HepG2 (cell line): Measurements from ENCODE around the gene CORO7. TPM values are rescaled to one million over a fixed set of nuclear protein-coding genes. Genes with fewer than 3 reads are reported as not detected.
A peak's percentile ranks its signal among the peaks of the same experiment; 100 is the strongest.

Source experiments
- CCAR2 ChIP-seq: fragments of 200-400 bp; formaldehyde crosslinking; optimal IDR thresholded peaks from 2 replicates; pipeline ENCODE3; 2018; ENCODE audit warnings: low read depth, mild to moderate bottlenecking, low read length, moderate library complexity
- CEBPB ChIP-seq: IDR thresholded peaks from 2 replicates; pipeline ENCODE4 v1.6.1; 2011; ENCODE audit warnings: low read depth, low read length, improper control_type of control experiment, borderline replicate concordance
- FOXK2 ChIP-seq: fragments of 450-650 bp; IDR thresholded peaks from 2 replicates; pipeline ENCODE4 v1.6.1; 2016
- GATAD1 ChIP-seq: IDR thresholded peaks from 2 replicates; pipeline ENCODE4 v1.6.1; 2016; ENCODE audit warnings: missing genetic modification reagents, missing compliant biosample characterization
- POGZ ChIP-seq: sonication (generic); formaldehyde crosslinking; IDR thresholded peaks from 2 replicates; pipeline ENCODE4 v1.4.0; 2020; ENCODE audit warnings: mild to moderate bottlenecking, missing genetic modification reagents
- RXRA ChIP-seq: sonication (generic); formaldehyde crosslinking; IDR thresholded peaks from 2 replicates; pipeline ENCODE4 v1.5.1; 2020; ENCODE audit warnings: missing genetic modification reagents
- SP2 ChIP-seq: sonication (generic); formaldehyde crosslinking; IDR thresholded peaks from 2 replicates; pipeline ENCODE4 v1.5.1; 2020; ENCODE audit warnings: mild to moderate bottlenecking, missing genetic modification reagents
- ZBTB3 ChIP-seq: sonication (generic); formaldehyde crosslinking; IDR thresholded peaks from 2 replicates; pipeline ENCODE4 v1.4.0; 2020; ENCODE audit warnings: low read depth, mild to moderate bottlenecking, moderate library complexity, missing genetic modification reagents, borderline replicate concordance
- ZFP91 ChIP-seq: sonication (generic); formaldehyde crosslinking; IDR thresholded peaks from 2 replicates; pipeline ENCODE4 v1.9.0; 2022; ENCODE audit warnings: missing genetic modification reagents, mild to moderate bottlenecking, borderline replicate concordance
- ZFX ChIP-seq: sonication (generic); formaldehyde crosslinking; IDR thresholded peaks from 2 replicates; pipeline ENCODE4 v1.4.0; 2020; ENCODE audit warnings: mild to moderate bottlenecking, low read depth, missing genetic modification reagents, moderate library complexity
- ZNF44 ChIP-seq: sonication (generic); formaldehyde crosslinking; IDR thresholded peaks from 2 replicates; pipeline ENCODE4 v1.5.1; 2020; ENCODE audit warnings: mild to moderate bottlenecking, missing genetic modification reagents
- ZNF564 ChIP-seq: sonication (generic); formaldehyde crosslinking; IDR thresholded peaks from 2 replicates; pipeline ENCODE4 v1.8.1; 2023; ENCODE audit warnings: mild to moderate bottlenecking, missing genetic modification reagents
- ZNF646 ChIP-seq: sonication (generic); formaldehyde crosslinking; IDR thresholded peaks from 2 replicates; pipeline ENCODE4 v1.9.0; 2021; ENCODE audit warnings: mild to moderate bottlenecking, missing genetic modification reagents
- ZNF713 ChIP-seq: sonication (generic); formaldehyde crosslinking; IDR thresholded peaks from 2 replicates; pipeline ENCODE4 v1.4.0; 2020; ENCODE audit warnings: mild to moderate bottlenecking, missing genetic modification reagents
- ZNF788 ChIP-seq: sonication (generic); formaldehyde crosslinking; IDR thresholded peaks from 2 replicates; pipeline ENCODE4 v1.5.0; 2020; ENCODE audit warnings: mild to moderate bottlenecking, missing genetic modification reagents, borderline replicate concordance
- polyA plus RNA-seq, 8 experiments: library from polyadenylated mRNA; depleted of rRNA in 3 of 8; stranded (reverse) in 7 of 8; unstranded in 1 of 8; fragments of >200 nt; fragmentation: Illumina TruSeq in 4 of 8; extraction: Trizol in 4 of 8; gene quantifications; 2 replicates each; pipeline versions ENCODE4 v1.2.1 to v1.2.3, GENCODE V29; 2011 to 2016; ENCODE audit warnings: low read depth in 4 of 8, missing spikeins in 1 of 8, mixed read lengths in 1 of 8; ENCODE audit not compliant: insufficient read depth in 1 of 8
- total RNA-seq, 5 experiments: library from RNA; depleted of rRNA; stranded (reverse); fragments of >200 nt; fragmentation: Illumina TruSeq; extraction: Trizol; gene quantifications; 2 replicates each; pipeline ENCODE4 v1.2.3, GENCODE V29; 2016; ENCODE audit warnings: low read depth in 1 of 5
- TF ChIP-seq, protein P1 (sequence below): sonication (generic); formaldehyde crosslinking; IDR thresholded peaks from 2 replicates; pipeline ENCODE4 v1.8.1; 2022; ENCODE audit warnings: low read depth, mild to moderate bottlenecking, missing genetic modification reagents
- TF ChIP-seq, protein P2 (sequence below): sonication (generic); formaldehyde crosslinking; IDR thresholded peaks from 2 replicates; pipeline ENCODE4 v1.4.0; 2020; ENCODE audit warnings: missing genetic modification reagents; ENCODE audit errors: not compliant biosample characterization

Gene CORO7
- total and polyA plus RNA-seq, 2 of the 13 experiments (the other 11 are each of a cell fraction or from before 2014, with no cell fraction given) = 9.9 to 14.3 TPM

GRCh38 chr16:4372578-4373355, 43.6 kb downstream of the CORO7 start (continued):
- TF ChIP-seq CCAR2 (no peak), CEBPB (peak; percentile 92), RXRA (CRISPR knock-in tag) (peak; percentile 98), ZBTB3 (CRISPR knock-in tag) (0 out of 2 replicates have a peak, but pooled peaks have one; percentile 59), POGZ (CRISPR knock-in tag) (no peak; the same call in 1 of the 2 replicates), FOXK2 (peak; percentile 57; the same call in 1 of the 2 replicates), ZNF44 (CRISPR knock-in tag) (0 out of 2 replicates have a peak, but pooled peaks have one; percentile 61), GATAD1 (CRISPR knock-in tag) (peak; percentile 37; the same call in 1 of the 2 replicates), ZFX (CRISPR knock-in tag) (peak; percentile 78), ZNF646 (no peak), ZNF564 (0 out of 2 replicates have a peak, but pooled peaks have one; percentile 54), SP2 (CRISPR knock-in tag) (peak; percentile 22; the same call in 1 of the 2 replicates), ZFP91 (CRISPR knock-in tag) (peak; percentile 76), ZNF713 (CRISPR knock-in tag) (no peak), ZNF788 (CRISPR knock-in tag) (peak; percentile 73; the same call in 1 of the 2 replicates)
- TF ChIP-seq, protein P1, sequence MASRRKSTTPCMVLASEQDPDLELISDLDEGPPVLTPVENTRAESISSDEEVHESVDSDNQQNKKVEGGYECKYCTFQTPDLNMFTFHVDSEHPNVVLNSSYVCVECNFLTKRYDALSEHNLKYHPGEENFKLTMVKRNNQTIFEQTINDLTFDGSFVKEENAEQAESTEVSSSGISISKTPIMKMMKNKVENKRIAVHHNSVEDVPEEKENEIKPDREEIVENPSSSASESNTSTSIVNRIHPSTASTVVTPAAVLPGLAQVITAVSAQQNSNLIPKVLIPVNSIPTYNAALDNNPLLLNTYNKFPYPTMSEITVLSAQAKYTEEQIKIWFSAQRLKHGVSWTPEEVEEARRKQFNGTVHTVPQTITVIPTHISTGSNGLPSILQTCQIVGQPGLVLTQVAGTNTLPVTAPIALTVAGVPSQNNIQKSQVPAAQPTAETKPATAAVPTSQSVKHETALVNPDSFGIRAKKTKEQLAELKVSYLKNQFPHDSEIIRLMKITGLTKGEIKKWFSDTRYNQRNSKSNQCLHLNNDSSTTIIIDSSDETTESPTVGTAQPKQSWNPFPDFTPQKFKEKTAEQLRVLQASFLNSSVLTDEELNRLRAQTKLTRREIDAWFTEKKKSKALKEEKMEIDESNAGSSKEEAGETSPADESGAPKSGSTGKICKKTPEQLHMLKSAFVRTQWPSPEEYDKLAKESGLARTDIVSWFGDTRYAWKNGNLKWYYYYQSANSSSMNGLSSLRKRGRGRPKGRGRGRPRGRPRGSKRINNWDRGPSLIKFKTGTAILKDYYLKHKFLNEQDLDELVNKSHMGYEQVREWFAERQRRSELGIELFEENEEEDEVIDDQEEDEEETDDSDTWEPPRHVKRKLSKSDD (CRISPR knock-in tag) = peak; percentile 71; the same call in 1 of the 2 replicates
- TF ChIP-seq, protein P2, sequence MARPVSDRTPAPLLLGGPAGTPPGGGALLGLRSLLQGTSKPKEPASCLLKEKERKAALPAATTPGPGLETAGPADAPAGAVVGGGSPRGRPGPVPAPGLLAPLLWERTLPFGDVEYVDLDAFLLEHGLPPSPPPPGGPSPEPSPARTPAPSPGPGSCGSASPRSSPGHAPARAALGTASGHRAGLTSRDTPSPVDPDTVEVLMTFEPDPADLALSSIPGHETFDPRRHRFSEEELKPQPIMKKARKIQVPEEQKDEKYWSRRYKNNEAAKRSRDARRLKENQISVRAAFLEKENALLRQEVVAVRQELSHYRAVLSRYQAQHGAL (CRISPR knock-in tag) = no peak
